Stimulated activated CD4-positive, alpha-beta T cell treated with anti-CD3 and anti-CD28 coated beads, Interleukin-4, amount 100 ng/mL, for 48 hours (primary cell): ENCODE measurements around the gene OR52E2.

Source experiments
- DNase-seq, 2 donors: peaks; one replicate each; pipeline ENCODE4 v3.0.0-alpha.2; 2020; ENCODE audit warnings: low read depth in 2 of 2

The OR52E2 gene

GRCh38 chr11:5013012-5013411, 46.4 kb downstream of the OR52E2 start:
- DNase-seq: no peak

GRCh38 chr11:5011254-5011653, 48.2 kb downstream of the OR52E2 start:
- no peak for DNase-seq
